Uterus (tissue), 2 donors: Measurements from ENCODE around the gene RPP38.

Source experiments
- POLR2A ChIP-seq, 2 donors: fragments of 450-650 bp; IDR thresholded peaks; one replicate each; pipeline ENCODE4 v1.6.1; 2016; ENCODE audit warnings: antibody characterized with exemption in 2 of 2, mild to moderate bottlenecking in 1 of 2, moderate library complexity in 1 of 2
- TF ChIP-seq, protein P1 (sequence below), 4 experiments: fragments of 200-600 bp in 2 of 4; fragments of 450-650 bp in 2 of 4; sonication (generic) in 2 of 4; IDR thresholded peaks; one replicate each; pipeline ENCODE4 v1.5.1; 2016 to 2019; ENCODE audit warnings: antibody characterized with exemption in 4 of 4, mild to moderate bottlenecking in 2 of 4, moderate library complexity in 1 of 4

DNA sequence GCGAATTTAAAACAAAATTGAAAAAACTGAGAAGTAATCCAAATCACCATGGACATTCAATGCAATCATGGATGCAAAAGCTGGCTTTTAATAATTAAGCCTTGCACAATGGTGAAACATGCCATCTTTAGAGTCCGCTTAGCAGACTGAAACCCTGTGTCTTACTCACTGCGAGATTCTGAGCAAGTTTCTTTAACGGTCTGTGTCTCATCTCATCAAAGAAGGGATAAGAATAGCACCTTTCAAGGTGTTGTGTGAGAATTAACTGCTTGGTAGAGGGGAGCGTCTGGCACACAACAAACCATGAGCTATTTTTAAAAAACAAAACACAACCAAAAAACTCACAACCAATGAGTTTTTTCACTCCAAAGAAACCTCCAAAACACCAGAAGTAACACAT is 30.0 kb upstream of the RPP38 start:
- TF ChIP-seq, protein P1, sequence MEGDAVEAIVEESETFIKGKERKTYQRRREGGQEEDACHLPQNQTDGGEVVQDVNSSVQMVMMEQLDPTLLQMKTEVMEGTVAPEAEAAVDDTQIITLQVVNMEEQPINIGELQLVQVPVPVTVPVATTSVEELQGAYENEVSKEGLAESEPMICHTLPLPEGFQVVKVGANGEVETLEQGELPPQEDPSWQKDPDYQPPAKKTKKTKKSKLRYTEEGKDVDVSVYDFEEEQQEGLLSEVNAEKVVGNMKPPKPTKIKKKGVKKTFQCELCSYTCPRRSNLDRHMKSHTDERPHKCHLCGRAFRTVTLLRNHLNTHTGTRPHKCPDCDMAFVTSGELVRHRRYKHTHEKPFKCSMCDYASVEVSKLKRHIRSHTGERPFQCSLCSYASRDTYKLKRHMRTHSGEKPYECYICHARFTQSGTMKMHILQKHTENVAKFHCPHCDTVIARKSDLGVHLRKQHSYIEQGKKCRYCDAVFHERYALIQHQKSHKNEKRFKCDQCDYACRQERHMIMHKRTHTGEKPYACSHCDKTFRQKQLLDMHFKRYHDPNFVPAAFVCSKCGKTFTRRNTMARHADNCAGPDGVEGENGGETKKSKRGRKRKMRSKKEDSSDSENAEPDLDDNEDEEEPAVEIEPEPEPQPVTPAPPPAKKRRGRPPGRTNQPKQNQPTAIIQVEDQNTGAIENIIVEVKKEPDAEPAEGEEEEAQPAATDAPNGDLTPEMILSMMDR (IDR thresholded peaks at IDR 0.05): no peak
- no peak for TF ChIP-seq POLR2A (IDR thresholded peaks at IDR 0.05)
